Naive B cell (primary cell): Measurements from ENCODE around the gene AGAP3. TPM values are rescaled to one million over a fixed set of nuclear protein-coding genes. Genes with fewer than 3 reads are reported as not detected.

Source experiments
- ATAC-seq, 2 donors: fragments of 150-1000 bp; cut with Tn5 transposase; 2 replicates each; pipeline ENCODE4 v1.10.0; 2021; ENCODE audit warnings: low read depth in 2 of 2, mild to moderate bottlenecking in 2 of 2, moderate library complexity in 2 of 2
- DNase-seq: peaks from one replicate; pipeline ENCODE4 v3.0.0; 2022
- H3K27ac Mint-ChIP-seq, 6 donors: one replicate each; pipeline ENCODE4 v1.8.0; 2020 to 2022; ENCODE audit warnings: mild to moderate bottlenecking in 6 of 6, mixed read lengths in 6 of 6, moderate library complexity in 5 of 6, inconsistent platforms in 2 of 6
- H3K27me3 Mint-ChIP-seq, 3 donors: one replicate each; pipeline ENCODE4 v1.8.0; 2021 to 2022; ENCODE audit warnings: mixed read lengths in 3 of 3, mild to moderate bottlenecking in 1 of 3
- H3K36me3 Mint-ChIP-seq, 2 donors: one replicate each; pipeline ENCODE4 v1.8.0; 2020 to 2022; ENCODE audit warnings: mixed read lengths in 2 of 2, inconsistent platforms in 1 of 2, mild to moderate bottlenecking in 1 of 2
- H3K4me1 Mint-ChIP-seq, 3 donors: one replicate each; pipeline ENCODE4 v1.8.0; 2020 to 2022; ENCODE audit warnings: mixed read lengths in 3 of 3, inconsistent platforms in 1 of 3, mild to moderate bottlenecking in 1 of 3, moderate library complexity in 1 of 3
- H3K4me3 Mint-ChIP-seq, 8 donors: one replicate each; pipeline ENCODE4 v1.8.0; 2020 to 2022; ENCODE audit warnings: mild to moderate bottlenecking in 8 of 8, mixed read lengths in 8 of 8, moderate library complexity in 8 of 8, inconsistent platforms in 2 of 8
- H3K9me3 Mint-ChIP-seq, 7 donors: one replicate each; pipeline ENCODE4 v1.8.0; 2020 to 2022; ENCODE audit warnings: mixed read lengths in 7 of 7, mild to moderate bottlenecking in 5 of 7, inconsistent platforms in 2 of 7, moderate library complexity in 1 of 7
- polyA plus RNA-seq, 6 donors: library from polyadenylated mRNA; unstranded; fragments of 300-500 nt; fragmentation: Illumina TruSeq; gene quantifications; one replicate each; pipeline ENCODE4 v1.2.3, GENCODE V29; 2021; ENCODE audit warnings: low read depth in 6 of 6

The AGAP3 gene
- polyA plus RNA-seq, 6 donors from 2014 or later: 0.58 to 1.2 (median 0.66) TPM; not detected in 3

- H3K27ac Mint-ChIP-seq: peak overlapping the region in 1 of 6 donors; percentile 41
- DNase-seq: no peak
- H3K4me1 Mint-ChIP-seq: no peaks in the 10 kb centered on the region
- H3K9me3 Mint-ChIP-seq: no peaks in the 10 kb centered on the region
- ATAC-seq: no peak
- H3K36me3 Mint-ChIP-seq: no peaks in the 10 kb centered on the region
- H3K4me3 Mint-ChIP-seq: no peak overlapping the region
- peaks cover 16 to 28% (median 27%) of the 10 kb centered on the region in 3 donors for H3K27me3 Mint-ChIP-seq
These were observed 71.5 kb downstream of the AGAP3 start for GRCh38 chr7:151157645-151158329.

GRCh38 chr7:151161757-151162156 lies 75.5 kb downstream of the AGAP3 start:
- peaks cover 7 to 16% (median 11%) of the 10 kb centered on the region in 3 donors for H3K27me3 Mint-ChIP-seq
- H3K27ac Mint-ChIP-seq: no peak overlapping the region
- ATAC-seq: no peak
- no peaks in the 10 kb centered on the region for H3K36me3 Mint-ChIP-seq
- H3K4me1 Mint-ChIP-seq: peaks cover 4 to 5% (median 4%) of the 10 kb centered on the region in 3 donors
- H3K9me3 Mint-ChIP-seq: no peaks in the 10 kb centered on the region
- H3K4me3 Mint-ChIP-seq: no peak overlapping the region
- no peak for DNase-seq

DNA sequence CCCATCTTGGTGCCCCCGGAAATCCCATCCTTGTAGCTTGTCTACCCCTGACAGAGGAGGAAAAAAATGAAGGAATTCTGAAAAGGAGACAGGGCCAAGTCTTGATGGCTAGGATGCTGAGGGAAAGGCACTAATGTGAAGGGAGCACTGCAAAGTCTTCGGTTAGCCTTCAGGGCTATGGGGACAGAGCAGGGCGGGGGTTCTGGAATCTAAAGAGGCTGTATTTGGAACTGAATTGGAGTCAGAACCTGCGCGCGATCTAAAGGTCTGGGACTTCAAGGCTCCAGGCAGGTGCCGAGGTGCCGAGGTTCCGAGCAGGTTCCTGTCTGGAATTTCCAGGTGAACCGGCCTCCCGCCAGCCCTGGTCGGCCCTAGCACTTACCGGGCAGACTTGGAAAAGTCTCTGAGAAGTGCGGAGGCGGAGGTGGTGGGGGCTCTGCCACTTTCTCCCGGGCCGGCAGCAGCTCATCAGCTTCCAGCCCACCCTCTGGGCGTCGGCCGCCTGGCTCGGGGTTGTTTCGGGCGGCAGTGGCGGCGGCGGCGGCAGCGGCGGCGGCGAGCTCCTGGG lies 80.4 kb downstream of the AGAP3 start:
- no peaks in the 10 kb centered on the region for H3K9me3 Mint-ChIP-seq
- DNase-seq (no peak), ATAC-seq (no peak)
- no peak overlapping the region for H3K27ac Mint-ChIP-seq
- peaks cover 31 to 38% (median 35%) of the 10 kb centered on the region in 3 donors for H3K27me3 Mint-ChIP-seq
- peak overlapping the region; percentile 40 to 83 (median 72) for H3K4me3 Mint-ChIP-seq
- H3K4me1 Mint-ChIP-seq: peaks cover 8 to 12% (median 11%) of the 10 kb centered on the region in 3 donors
- H3K36me3 Mint-ChIP-seq: no peaks in the 10 kb centered on the region

DNA sequence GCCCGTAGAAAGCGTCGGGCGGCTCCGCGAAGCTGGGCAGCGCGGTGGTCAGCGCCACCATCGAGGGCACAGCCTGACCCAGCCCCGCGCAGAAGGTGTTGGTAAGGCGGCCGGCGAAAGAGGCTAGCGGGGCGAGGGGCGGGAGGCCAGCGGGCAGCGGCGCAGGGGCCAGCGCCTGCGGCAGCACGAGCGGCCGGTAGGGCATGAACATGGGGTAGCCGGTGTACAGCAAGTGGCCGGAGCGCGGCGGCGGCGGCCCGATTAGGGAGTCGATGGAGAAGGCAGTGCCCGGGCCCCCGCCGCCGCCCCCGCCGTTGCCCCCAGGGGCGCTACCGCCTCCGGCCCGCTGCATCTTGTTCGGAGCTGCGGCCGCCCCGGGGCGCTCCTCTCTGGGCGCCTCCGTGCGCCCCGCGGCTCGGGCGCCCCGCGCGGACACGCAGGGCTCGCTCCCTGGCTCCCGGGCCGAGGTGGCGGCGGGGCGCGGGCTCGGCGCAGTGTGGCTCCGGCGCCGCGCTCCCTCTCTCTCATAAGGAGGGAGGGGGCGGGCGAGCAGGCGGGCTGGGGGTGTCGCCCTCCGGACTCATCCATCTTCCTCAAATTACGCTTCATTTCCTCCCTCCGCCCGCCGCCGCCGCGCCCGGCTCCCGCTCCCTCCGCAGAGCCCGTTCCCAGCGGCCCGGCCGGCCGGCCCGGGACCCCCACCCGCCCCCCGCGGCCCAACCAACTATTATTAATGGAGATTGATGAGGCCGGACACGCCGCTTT lies 81.1 kb downstream of the AGAP3 start, which contains the start of gene GBX1:
Gene GBX1, minus strand, starts transcription at position 498 of the 765 bp plus-strand sequence. Its CDS starts 146 bp downstream, at position 352.
- ATAC-seq (peak; percentile 56 to 58), DNase-seq (no peak)
- Mint-ChIP-seq H3K4me1 (peaks cover 9 to 15% (median 13%) of the 10 kb centered on the region in 3 donors), H3K36me3 (no peaks in the 10 kb centered on the region), H3K27ac (peak within 1 kb of the TSS in 2 of 6 donors; percentile 36 to 47), H3K27me3 (peaks cover 36 to 42% (median 39%) of the 10 kb centered on the region in 3 donors), H3K9me3 (peaks cover 0 to 4% (median 0%) of the 10 kb centered on the region in 7 donors), H3K4me3 (peak within 1 kb of the TSS; percentile 67 to 84 (median 80))

DNA sequence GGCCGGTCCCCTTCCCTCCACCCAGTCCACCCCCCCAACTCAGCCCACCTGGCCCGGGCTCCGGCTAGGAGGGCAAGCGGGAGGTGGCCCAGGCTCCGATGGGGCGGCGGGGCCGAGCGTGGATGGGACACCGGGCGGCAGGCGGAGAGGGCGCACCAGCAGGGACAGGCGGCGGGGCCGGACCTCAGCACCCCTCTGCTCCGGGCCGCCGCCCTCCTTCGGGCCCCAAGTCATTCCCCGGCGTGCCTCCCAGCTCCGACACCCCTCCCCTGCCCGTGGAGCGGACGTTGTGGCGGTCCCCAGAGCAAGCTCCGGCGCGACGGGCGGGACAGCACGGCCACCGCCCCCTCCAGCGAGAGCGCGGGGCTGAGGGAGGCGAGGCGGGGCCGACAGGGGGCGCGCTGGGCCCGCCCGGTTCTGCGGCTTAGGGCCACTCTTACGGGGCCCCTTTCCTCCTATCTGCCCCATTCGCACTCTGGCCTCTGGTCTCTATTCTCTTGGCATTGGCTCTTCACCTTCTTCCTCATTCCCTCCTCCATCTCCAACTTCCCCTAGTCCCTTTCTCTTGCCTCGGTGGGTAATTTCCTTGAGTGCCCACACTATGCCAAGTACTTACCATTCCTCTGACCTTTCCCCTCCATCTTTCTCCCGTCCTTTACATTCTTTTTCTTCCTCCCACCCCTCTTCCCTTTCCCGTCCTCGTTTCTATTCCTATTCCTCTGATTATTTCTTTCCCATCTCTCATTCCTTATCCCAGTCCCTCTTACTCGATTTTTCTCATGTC lies 81.9 kb downstream of the AGAP3 start:
- Mint-ChIP-seq H3K36me3 (no peaks in the 10 kb centered on the region), H3K27me3 (peaks cover 41 to 50% (median 48%) of the 10 kb centered on the region in 3 donors), H3K9me3 (peaks cover 0 to 9% (median 0%) of the 10 kb centered on the region in 7 donors), H3K4me1 (peaks cover 15 to 20% (median 19%) of the 10 kb centered on the region in 3 donors), H3K27ac (peak overlapping the region in 2 of 6 donors; percentile 36 to 47), H3K4me3 (peak overlapping the region; percentile 33 to 84 (median 74))
- ATAC-seq: peak; percentile 76 to 78
- DNase-seq: peak; percentile 56

GRCh38 chr7:151168787-151169162 lies 82.5 kb downstream of the AGAP3 start:
- ATAC-seq: no peak

DNA sequence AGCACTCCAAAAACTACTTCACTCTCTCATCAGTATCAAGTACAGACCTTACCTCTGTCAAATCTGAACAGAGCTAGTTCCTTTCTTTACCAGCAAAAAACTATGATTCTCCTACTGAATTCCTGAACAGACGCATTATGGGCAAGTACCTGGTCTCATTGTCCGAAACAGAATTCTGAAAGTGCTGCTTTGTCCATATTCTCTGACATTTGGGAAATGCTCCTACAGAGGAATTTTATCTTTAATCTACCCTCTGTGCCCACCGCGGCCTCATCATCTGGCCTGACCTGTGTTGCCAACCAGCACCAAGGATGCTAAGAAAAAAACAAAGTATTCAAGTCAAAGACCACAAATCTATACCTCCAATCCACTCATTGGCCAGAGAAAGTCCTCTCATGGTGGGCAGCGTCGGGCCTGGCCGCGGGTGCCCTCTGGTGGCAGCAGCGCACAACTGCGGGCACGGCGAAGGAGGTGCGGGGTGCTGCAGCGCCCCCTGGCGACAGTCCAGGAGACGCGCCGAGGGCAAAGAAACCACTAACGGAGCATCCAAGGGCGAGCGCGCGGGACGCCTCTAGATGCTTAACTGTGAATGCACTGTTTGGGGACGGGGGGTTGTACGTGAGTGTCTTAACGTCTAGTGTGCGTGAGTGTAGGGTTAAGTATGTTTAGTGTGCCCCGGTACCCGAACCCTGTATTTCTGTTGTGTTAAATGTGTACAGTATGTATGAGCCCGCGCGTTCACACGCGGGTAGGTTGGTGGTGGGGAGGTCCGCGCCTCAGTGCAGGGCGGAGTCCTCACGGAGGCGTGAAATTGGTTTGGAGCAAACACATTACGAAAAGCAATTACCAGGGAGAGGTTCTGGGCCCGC lies 86.2 kb downstream of the AGAP3 start:
- Mint-ChIP-seq H3K9me3 (peaks cover 0 to 9% (median 2%) of the 10 kb centered on the region in 7 donors), H3K36me3 (no peaks in the 10 kb centered on the region), H3K4me3 (peak overlapping the region in 4 of 8 donors; percentile 5 to 60 (median 27)), H3K27ac (peak overlapping the region in 2 of 6 donors; percentile 36 to 58), H3K27me3 (peaks cover 50 to 83% (median 74%) of the 10 kb centered on the region in 3 donors), H3K4me1 (peaks cover 16 to 22% (median 16%) of the 10 kb centered on the region in 3 donors)
- ATAC-seq: peak; percentile 51 to 62
- peak; percentile 67 for DNase-seq

More at GRCh38 chr7:151168787-151169162, 82.5 kb downstream of the AGAP3 start:
- Mint-ChIP-seq H3K4me1 (peaks cover 19 to 22% (median 20%) of the 10 kb centered on the region in 3 donors), H3K27me3 (peaks cover 41 to 56% (median 53%) of the 10 kb centered on the region in 3 donors), H3K36me3 (no peaks in the 10 kb centered on the region), H3K9me3 (peaks cover 0 to 9% (median 0%) of the 10 kb centered on the region in 7 donors), H3K27ac (peak overlapping the region in 1 of 6 donors; percentile 36), H3K4me3 (peak overlapping the region in 7 of 8 donors; percentile 33 to 84 (median 78))
- no peak for DNase-seq

DNA sequence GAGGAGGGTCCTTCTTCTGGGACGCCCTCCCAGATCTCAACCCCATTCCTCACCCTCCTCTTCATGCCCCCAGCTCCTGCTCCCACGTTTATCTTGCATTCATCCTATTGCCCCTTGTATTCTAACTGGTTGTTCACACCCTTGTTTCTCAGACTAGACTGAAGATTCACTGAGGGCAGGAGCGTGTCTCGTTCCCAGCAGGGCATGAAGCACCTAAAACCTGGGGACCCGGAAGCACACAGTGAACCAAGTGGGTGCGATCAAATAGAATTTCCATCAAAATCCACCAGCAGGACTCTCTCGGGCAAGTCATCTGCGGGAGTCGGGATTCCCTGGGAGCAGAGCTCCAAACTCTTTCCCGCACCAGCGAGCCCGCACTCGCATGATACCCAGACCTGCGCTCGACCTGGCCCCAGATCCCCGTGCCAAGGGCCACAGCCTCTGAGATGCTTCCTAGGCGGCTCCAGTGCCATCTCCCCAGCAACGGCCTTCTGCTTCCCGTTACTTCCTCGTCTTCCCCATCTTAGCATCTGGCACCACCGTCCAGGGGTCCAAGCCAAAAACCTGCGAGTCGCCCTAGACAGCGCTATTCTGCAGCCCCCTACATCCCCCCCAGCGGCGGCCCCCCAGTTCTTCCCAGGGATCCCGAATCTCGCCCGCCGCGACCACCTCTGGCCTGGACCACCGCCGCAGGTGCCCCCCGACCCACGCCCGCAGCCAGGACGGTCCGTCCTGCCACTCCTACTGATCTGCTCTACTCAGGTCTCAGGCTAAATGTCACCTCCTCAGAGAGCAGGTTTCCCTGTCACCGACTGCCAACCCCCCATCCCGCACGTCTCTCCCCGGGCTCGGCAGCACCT lies 87.3 kb downstream of the AGAP3 start:
- DNase-seq (no peak), ATAC-seq (no peak)
- Mint-ChIP-seq H3K27me3 (peaks cover 49 to 86% (median 78%) of the 10 kb centered on the region in 3 donors), H3K27ac (no peak overlapping the region), H3K9me3 (peaks cover 0 to 9% (median 2%) of the 10 kb centered on the region in 7 donors), H3K4me1 (peaks cover 10 to 17% (median 14%) of the 10 kb centered on the region in 3 donors), H3K4me3 (peak overlapping the region in 1 of 8 donors; percentile 30), H3K36me3 (no peaks in the 10 kb centered on the region)

GRCh38 chr7:151174246-151175046 lies 88.2 kb downstream of the AGAP3 start:
- ATAC-seq (peak; percentile 52 to 64), DNase-seq (peak; percentile 22)
- Mint-ChIP-seq H3K9me3 (peaks cover 0 to 9% (median 2%) of the 10 kb centered on the region in 7 donors), H3K27me3 (peaks cover 40 to 83% (median 77%) of the 10 kb centered on the region in 3 donors), H3K4me3 (no peak overlapping the region), H3K27ac (no peak overlapping the region), H3K4me1 (peaks cover 8 to 15% (median 14%) of the 10 kb centered on the region in 3 donors), H3K36me3 (no peaks in the 10 kb centered on the region)

DNA sequence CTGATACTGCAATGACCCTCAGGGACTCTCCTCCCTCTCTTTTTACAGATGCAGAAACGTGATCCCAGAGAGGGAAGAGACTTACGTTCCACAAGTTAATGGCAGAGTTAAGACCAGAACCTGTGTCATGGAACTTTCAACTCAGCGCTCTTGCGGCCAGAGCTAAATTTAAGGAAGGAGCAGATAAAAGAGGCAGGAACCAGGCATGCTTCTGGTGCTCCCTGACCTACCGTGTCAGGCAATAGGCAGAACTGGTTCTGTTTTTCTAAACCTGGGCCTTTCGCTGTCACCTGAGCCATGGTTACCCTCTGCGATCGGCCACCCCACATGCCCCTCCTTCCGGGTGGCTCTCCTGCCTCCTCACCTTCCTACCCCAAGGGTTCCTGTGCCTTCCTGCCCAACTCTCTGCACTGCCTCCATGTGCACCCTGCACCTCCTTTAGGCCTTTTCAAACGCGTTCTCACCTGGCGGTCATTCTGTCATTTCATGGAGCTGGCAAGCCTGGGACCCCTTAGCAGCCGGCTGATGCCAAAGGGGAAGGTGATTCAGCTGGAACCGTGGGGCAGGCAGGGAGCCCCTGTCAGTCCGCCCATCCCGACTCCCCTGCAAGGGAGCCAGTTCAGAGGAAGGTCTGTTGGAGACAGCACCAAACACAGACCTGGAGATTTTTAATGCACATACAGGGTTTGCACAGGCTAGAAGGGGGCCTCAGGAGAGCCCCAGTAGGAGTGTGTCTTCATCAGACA lies 88.9 kb downstream of the AGAP3 start:
- no peak overlapping the region for H3K27ac Mint-ChIP-seq
- DNase-seq (no peak), ATAC-seq (no peak)
- peaks cover 0 to 9% (median 2%) of the 10 kb centered on the region in 7 donors for H3K9me3 Mint-ChIP-seq
- peaks cover 33 to 81% (median 76%) of the 10 kb centered on the region in 3 donors for H3K27me3 Mint-ChIP-seq
- H3K4me1 Mint-ChIP-seq: peaks cover 8 to 15% (median 14%) of the 10 kb centered on the region in 3 donors
- H3K36me3 Mint-ChIP-seq: no peaks in the 10 kb centered on the region
- peak overlapping the region in 1 of 8 donors; percentile 52 for H3K4me3 Mint-ChIP-seq
